Psoas muscle (tissue), 8 donors: ENCODE measurements around the gene C2orf42. TPM values are rescaled to one million over a fixed set of nuclear protein-coding genes. Genes with fewer than 3 reads are reported as not detected.

ENCODE experiments used
- ATAC-seq, 4 donors: fragments of 200-7000 bp; cut with Tn5 transposase; one replicate each; pipeline ENCODE4 v1.9.1; 2020; ENCODE audit warnings: moderate library complexity in 3 of 4, mild to moderate bottlenecking in 2 of 4
- DNase-seq, 2 donors: peaks; one replicate each; pipeline ENCODE4 v3.0.0-alpha.2; 2020
- H3K27ac ChIP-seq: fragments of 200-600 bp; one replicate; pipeline ENCODE4 v1.8.0; 2022
- H3K27me3 ChIP-seq, 3 donors: fragments of 200-600 bp in 1 of 3; one replicate each; pipeline versions ENCODE4 v1.6.1 to v1.8.0; 2013 to 2022; ENCODE audit warnings: low read length in 2 of 3, mild to moderate bottlenecking in 2 of 3, moderate library complexity in 1 of 3; ENCODE audit not compliant: insufficient read depth in 3 of 3
- H3K36me3 ChIP-seq, 2 donors: fragments of 200-600 bp in 1 of 2; one replicate each; pipeline versions ENCODE4 v1.6.1 to v1.8.0; 2013 to 2022; ENCODE audit warnings: low read depth in 1 of 2, mild to moderate bottlenecking in 1 of 2, moderate library complexity in 1 of 2; ENCODE audit not compliant: insufficient read depth in 1 of 2
- H3K4me1 ChIP-seq: fragments of 200-600 bp; one replicate; pipeline ENCODE4 v1.8.0; 2022
- H3K4me3 ChIP-seq: fragments of 200-600 bp; one replicate; pipeline ENCODE4 v1.8.0; 2022; ENCODE audit warnings: mild to moderate bottlenecking
- H3K9me3 ChIP-seq: fragments of 200-600 bp; one replicate; pipeline ENCODE4 v1.8.0; 2022
- WGBS, 3 donors: extraction: QIAGEN DNeasy Blood & Tissue Kit; methylation state at CpG; one replicate each; pipeline versions ENCODE4 v1.1.6 to v1.1.7; 2013; 5-methylcytosine and 5-hydroxymethylcytosine counted together
- intact Hi-C, 2 donors: fragments of 100-400 bp; cut with DNase I; formaldehyde crosslinking; loops; one replicate each; pipeline versions ENCODE4 v1.11.0 to v1.14.2; 2022
- polyA plus RNA-seq, 3 donors: library from polyadenylated mRNA; stranded (reverse); fragments of 200-250 nt; gene quantifications; one replicate each; pipeline ENCODE4 v1.2.3, GENCODE V29; 2013
- total RNA-seq, 4 donors: library from RNA; stranded (reverse); fragmentation: NEBNext Ultra II Directional in 2 of 4; extraction: Animal tissue kit (Norgen Biotek cat#: 25700) in 2 of 4; gene quantifications; one replicate each; pipeline versions ENCODE4 v1.2.1 to v1.2.4, GENCODE V29; 2021 to 2023
- TF ChIP-seq, protein P1 (sequence below): fragments of 200-600 bp; IDR thresholded peaks from one replicate; pipeline ENCODE4 v1.8.0; 2022; ENCODE audit warnings: antibody characterized with exemption
- donor health status: healthy with polysubstance abuse.
- donor health status: DM: no; HTN: no; CAD: no; lungs with moderate emphysema.
- donor health status: Bipolar disorder and iron deficiency.
- donor health status: healthy.
- donor health status: DM: yes; HTN: yes; CAD: no.
- donor health status: DM: no; HTN: no; CAD: no.
- donor health status: DM: no; HTN: no; CAD: no.
- donor health status: DM: yes; HTN: yes; CAD: no.

Gene C2orf42
- total and polyA plus RNA-seq, 7 donors = 5.3 to 13.3 (median 7.7) TPM

DNA sequence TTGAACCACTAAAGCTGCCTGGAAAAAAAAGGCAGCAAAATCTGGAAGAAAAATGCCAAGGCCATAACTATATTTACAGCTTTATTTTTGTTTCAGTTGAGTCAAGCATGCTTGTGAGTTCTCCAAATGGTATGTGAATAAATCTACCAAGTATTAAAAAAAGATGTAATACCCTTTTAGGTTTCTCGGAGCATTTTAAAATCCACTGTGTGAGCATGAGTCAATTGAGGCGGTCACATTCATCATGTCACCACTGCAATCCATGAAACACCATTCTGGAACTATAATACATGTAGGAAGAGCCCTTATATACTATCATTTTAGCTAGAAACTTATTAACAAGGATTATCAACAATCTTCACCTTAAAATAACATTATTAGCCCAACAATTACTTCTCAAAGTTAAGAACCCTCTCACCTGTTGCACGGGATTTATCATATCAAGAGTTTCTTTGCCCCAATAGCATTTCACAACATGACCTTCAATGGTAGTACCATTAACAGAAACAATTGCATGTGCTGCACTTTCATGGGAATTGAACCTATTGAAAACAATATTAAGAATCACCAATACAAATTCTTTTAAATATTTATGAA, 24.2 kb upstream of the C2orf42 start:
- no peak for DNase-seq
- Histone ChIP-seq H3K27ac (no peak overlapping the region), H3K36me3 (peaks cover 11 to 95% of the 10 kb centered on the region in 2 donors), H3K9me3 (no peaks in the 10 kb centered on the region), H3K4me3 (no peak overlapping the region), H3K27me3 (no peaks in the 10 kb centered on the region), H3K4me1 (no peaks in the 10 kb centered on the region)
- 93 to 96% (median 95%) methylated on average over 3 of the region's 3 CpGs for WGBS, 3 donors
- ATAC-seq = no peak
- intact Hi-C loops = no loop called here
- TF ChIP-seq, protein P1, sequence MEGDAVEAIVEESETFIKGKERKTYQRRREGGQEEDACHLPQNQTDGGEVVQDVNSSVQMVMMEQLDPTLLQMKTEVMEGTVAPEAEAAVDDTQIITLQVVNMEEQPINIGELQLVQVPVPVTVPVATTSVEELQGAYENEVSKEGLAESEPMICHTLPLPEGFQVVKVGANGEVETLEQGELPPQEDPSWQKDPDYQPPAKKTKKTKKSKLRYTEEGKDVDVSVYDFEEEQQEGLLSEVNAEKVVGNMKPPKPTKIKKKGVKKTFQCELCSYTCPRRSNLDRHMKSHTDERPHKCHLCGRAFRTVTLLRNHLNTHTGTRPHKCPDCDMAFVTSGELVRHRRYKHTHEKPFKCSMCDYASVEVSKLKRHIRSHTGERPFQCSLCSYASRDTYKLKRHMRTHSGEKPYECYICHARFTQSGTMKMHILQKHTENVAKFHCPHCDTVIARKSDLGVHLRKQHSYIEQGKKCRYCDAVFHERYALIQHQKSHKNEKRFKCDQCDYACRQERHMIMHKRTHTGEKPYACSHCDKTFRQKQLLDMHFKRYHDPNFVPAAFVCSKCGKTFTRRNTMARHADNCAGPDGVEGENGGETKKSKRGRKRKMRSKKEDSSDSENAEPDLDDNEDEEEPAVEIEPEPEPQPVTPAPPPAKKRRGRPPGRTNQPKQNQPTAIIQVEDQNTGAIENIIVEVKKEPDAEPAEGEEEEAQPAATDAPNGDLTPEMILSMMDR = no peak

DNA sequence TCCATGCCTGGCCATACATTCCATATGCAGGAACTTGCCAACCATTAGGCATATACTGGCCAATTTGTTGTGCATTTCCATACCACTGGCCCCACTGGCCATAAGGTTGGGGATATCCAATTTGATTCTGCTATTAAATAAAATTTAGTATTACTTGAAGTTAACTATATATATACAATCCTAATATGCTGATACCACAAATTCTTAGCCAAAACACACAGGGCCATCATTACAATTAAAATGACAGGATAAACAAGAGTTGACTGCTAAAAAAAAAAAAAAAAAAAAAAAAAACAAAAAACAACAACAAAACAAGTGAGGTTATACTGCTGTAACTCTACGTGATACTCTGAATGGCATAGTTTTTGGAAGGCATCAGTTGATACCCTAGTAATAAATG, 23.5 kb upstream of the C2orf42 start:
- TF ChIP-seq, protein P1 = no peak
- Histone ChIP-seq H3K4me1 (no peaks in the 10 kb centered on the region), H3K9me3 (no peaks in the 10 kb centered on the region), H3K36me3 (peaks cover 6 to 95% of the 10 kb centered on the region in 2 donors), H3K4me3 (no peak overlapping the region), H3K27me3 (no peaks in the 10 kb centered on the region), H3K27ac (no peak overlapping the region)
- 94 to 97% (median 96%) methylated on average over 1 of the region's 1 CpG for WGBS, 3 donors
- DNase-seq = no peak
- intact Hi-C loops = no loop called here
- no peak for ATAC-seq

DNA sequence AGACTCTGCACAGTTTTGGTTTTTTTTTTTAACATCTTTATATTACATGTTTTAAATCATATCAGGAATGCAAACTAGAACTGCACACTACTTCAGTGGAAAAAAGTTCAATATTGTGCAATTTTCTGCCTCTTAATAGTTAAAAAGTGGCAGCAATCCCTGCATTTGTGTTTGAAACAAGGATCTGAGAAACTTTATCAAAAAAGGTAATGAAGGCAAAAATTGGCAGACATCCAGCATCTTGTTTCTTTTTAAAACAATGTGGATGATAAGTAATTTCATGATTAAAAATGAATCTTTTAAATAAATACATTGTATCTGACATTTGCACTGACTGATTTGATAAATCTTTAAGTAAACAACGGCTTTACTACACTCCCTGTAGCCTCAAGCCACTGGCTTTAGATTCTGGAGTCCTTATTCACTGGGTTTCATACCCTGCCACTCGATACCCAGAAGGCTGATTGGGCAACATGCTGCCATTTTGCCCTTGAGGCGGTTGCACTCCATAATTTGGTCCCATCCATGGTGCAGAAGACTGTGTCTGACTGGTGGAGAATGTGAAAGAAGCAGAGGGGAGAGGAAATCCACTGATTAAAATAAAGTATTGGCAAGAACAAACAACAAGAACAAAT, 21.6 kb upstream of the C2orf42 start:
- ATAC-seq (peak in 3 of 4 donors; percentile 35 to 73 (median 65)), DNase-seq (no peak)
- Histone ChIP-seq H3K27me3 (no peaks in the 10 kb centered on the region), H3K27ac (no peak overlapping the region), H3K36me3 (peaks cover 6 to 92% of the 10 kb centered on the region in 2 donors), H3K4me3 (no peak overlapping the region), H3K9me3 (no peaks in the 10 kb centered on the region), H3K4me1 (no peaks in the 10 kb centered on the region)
- intact Hi-C loops = no loop called here
- WGBS, 3 donors = 81 to 92% (median 83%) methylated on average over 3 of the region's 3 CpGs
- TF ChIP-seq, protein P1 = no peak

DNA sequence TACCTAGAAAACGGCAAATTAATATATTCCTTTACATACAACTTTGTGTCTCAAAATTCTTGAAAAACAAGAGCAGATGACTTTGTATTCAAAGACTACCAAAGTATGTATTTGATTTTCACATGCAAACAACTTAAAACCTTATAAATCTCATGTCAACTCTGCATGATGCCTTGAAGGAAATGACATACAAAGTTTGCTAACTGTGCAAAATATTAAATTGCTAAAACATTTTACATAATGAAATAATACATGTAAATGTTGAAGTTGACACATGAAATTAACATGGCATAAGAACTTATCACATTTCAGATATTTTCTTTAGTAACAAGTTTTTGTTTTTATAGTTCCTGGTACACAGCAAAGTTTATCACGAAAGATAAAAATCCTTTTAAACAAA, 20.8 kb upstream of the C2orf42 start:
- no peak for ATAC-seq
- Histone ChIP-seq H3K4me1 (no peaks in the 10 kb centered on the region), H3K9me3 (no peaks in the 10 kb centered on the region), H3K4me3 (no peak overlapping the region), H3K36me3 (peaks cover 6 to 84% of the 10 kb centered on the region in 2 donors), H3K27ac (no peak overlapping the region), H3K27me3 (no peaks in the 10 kb centered on the region)
- TF ChIP-seq, protein P1 = no peak
- WGBS, 3 donors = 75 to 85% (median 82%) methylated on average over 2 of the region's 2 CpGs
- DNase-seq = no peak
- intact Hi-C loops = no loop called here

DNA sequence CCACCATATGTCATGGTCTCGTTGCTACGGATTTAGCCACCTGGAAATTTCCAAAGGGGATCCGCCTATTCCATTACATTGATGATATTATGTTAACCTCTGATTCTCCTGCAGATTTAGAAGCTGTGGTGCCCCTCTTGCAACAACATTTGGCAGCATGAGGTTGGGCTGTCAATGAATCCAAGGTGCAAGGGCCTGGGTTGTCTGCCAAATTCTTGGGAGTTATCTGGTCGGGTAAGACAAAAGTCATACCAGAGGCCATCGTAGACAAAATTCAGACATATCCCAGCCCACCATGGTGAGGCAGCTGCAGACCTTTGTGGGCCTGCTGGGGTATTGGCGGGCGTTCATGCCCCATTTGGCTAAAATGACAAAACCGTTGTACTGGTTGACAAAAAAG, 13.6 kb upstream of the C2orf42 start:
- Histone ChIP-seq H3K27me3 (no peaks in the 10 kb centered on the region), H3K4me3 (no peak overlapping the region), H3K36me3 (peaks cover 0 to 18% of the 10 kb centered on the region in 2 donors), H3K27ac (no peak overlapping the region), H3K4me1 (no peaks in the 10 kb centered on the region), H3K9me3 (no peaks in the 10 kb centered on the region)
- ATAC-seq (no peak), DNase-seq (no peak)
- TF ChIP-seq, protein P1 = no peak
- intact Hi-C loops = no loop called here
- WGBS, 3 donors = 73 to 77% (median 77%) methylated on average over 8 of the region's 8 CpGs
